Right ventricle myocardium inferior (tissue), 1 donor: ENCODE results near the gene FZD4. TPM values are rescaled to one million over a fixed set of nuclear protein-coding genes. Genes with fewer than 3 reads are reported as not detected.
"Not testable (repeated sequence)": the region's sequence is repeated elsewhere in the genome, so short reads cannot be mapped to it uniquely, and the experiment has no call there.

Experiments
- ATAC-seq: fragments of 200-7000 bp; cut with Tn5 transposase; one replicate; pipeline ENCODE4 v1.9.1; 2020; ENCODE audit warnings: mild to moderate bottlenecking, moderate library complexity
- DNase-seq: peaks from one replicate; pipeline ENCODE4 v3.0.0; 2021; ENCODE audit errors: missing footprints
- intact Hi-C: fragments of 100-400 bp; cut with DNase I; formaldehyde crosslinking; loops from one replicate; pipeline ENCODE4 v1.11.0; 2022
- long read RNA-seq: library from polyadenylated mRNA; unstranded; transcript quantifications from one replicate; pipeline ENCODE4 v2.0.0, GENCODE V29; 2021
- total RNA-seq: library from RNA; stranded (reverse); fragmentation: NEBNext Ultra II Directional; extraction: Animal tissue kit (Norgen Biotek cat#: 25700); gene quantifications from one replicate; pipeline ENCODE4 v1.2.1, GENCODE V29; 2021
- donor health status: DM: no; HTN: yes; CAD: no; lungs with severe emphysema.

Gene FZD4
- 31.3 TPM for total RNA-seq
- long read RNA-seq, full-length matches to known transcripts = 4 of 9 reads
- long read RNA-seq, partial matches to known transcripts = 0 of 9 reads
- long read RNA-seq, other reads (novel, unspliced or antisense) = 5 of 9 reads

GRCh38 chr11:86955361-86956120, at the start of gene FZD4:
TSS of gene FZD4 (minus strand) at chr11:86955395. CDS start at chr11:86955085, 310 bp downstream.
- intact Hi-C loops = loop anchor here (1.0 to 10.0 kb wide), 5 partner anchors 15 to 139 kb away; partner anchors contain the start of gene TMEM135
- peak; percentile 92 for DNase-seq
- ATAC-seq = peak; percentile 93

- ATAC-seq, DNase-seq, intact Hi-C loops: not testable (repeated sequence)
Observed at GRCh38 chr11:87004281-87004680, 49.1 kb upstream of the FZD4 start.

DNA sequence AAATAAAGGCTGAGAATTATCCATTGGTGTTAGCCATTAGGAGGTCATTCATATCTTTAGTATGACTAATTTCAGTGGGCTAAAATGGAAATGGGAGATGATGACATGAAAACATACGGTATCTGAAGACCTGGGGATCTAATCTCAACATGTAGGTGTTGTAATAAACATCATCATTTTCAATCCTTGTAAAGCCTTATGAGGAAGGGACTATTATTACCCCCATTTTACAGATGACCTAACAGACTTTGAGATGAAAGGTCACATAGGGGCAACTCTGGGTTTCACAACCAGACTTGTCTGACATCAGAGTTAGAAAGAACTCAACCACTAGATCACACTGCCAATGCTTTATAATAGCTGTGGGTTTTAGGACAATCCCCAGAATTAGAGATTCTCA, 47.7 kb upstream of the FZD4 start:
- DNase-seq = no peak
- intact Hi-C loops = loop anchor here (2.0 kb wide), 1 partner anchor 40 kb away; no protein-coding TSS in a partner anchor

GRCh38 chr11:86999859-87000753, 44.9 kb upstream of the FZD4 start:
- intact Hi-C loops = no loop called here
- no peak for DNase-seq

More for the DNA sequence above, 47.7 kb upstream of the FZD4 start:
- no peak for ATAC-seq

GRCh38 chr11:86999388-86999787, 44.2 kb upstream of the FZD4 start:
- no peak for DNase-seq
- intact Hi-C loops = no loop called here
- no peak for ATAC-seq

More at GRCh38 chr11:86999859-87000753, 44.9 kb upstream of the FZD4 start:
- peak; percentile 85 for ATAC-seq

DNA sequence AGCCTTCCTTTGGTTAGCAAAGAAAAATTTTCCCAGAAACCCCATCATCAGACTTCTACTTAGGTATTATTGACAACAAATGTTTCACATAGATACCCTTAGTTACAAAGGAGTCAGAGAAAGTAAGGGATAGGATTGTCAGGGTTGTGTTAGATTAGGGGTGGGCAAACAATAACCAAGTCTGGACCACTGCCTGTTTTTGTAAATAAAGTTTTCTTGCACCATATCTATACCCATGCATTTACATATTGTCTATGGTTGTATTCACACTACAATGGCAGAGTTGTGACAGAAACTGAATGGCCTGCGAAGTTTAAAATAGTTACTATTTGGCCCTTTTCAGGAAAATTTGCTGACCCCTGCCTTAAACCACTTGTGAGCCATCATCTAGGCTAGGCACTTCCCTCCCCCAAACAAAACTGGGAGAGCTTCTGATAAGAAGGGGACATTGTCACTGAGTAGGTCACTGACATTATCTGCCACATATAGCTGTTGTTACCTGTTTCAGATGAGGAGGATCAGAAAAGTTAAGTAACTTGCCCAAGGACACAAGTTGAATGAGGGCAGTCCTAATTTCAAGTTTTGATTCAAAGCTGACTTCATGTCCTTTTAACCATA, 41.9 kb upstream of the FZD4 start:
- DNase-seq (no peak), ATAC-seq (no peak)
- intact Hi-C loops = no loop called here

GRCh38 chr11:86993031-86993430, 37.8 kb upstream of the FZD4 start:
- intact Hi-C loops = loop anchor here (5.0 kb wide), 1 partner anchor 36 kb away; the partner anchor contains the start of gene FZD4
- ATAC-seq = no peak
- DNase-seq = no peak

DNA sequence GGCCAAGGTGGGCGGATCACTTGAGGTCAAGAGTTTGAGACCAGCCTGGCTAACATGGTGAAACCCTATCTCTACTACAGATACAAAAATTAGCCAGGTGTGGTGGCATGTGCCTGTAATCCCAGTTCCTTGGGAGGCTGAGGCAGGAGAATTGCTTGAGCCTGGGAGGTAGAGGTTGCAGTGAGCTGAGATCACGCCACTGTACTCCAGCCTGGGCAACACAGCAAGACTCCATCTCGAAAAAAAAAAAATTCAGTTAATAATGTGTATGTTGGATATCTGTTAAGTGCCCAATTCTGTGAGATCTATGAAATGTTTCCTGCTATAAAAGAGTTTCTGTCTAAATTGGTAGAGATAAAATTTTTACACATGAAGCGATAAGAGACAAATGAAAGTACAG, 37.1 kb upstream of the FZD4 start:
- not testable (repeated sequence) for DNase-seq, ATAC-seq
- intact Hi-C loops = loop anchor here (5.0 kb wide), 1 partner anchor 35 kb away; the partner anchor contains the start of gene FZD4

DNA sequence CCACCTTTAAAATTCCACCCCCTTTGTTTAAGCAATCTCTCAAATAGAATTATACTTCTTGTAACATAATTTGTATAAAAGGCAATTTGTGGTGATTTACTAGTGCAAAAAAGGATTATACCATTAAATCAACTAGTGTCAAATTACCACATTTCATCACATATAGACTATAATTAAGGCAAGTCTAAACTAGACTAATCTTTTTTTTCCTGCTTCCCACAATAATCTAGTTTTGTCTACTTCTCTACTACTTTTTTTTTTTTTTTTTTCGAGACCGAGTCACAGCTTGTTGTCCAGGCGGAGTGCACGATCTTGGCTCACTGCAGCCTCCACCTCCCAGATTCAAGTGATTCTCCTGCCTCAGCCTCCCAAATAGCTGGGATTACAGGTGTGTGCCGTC, 36.1 kb upstream of the FZD4 start:
- DNase-seq (no peak), ATAC-seq (no peak)
- intact Hi-C loops = loop anchor here (5.0 kb wide), 1 partner anchor 34 kb away; the partner anchor contains the start of gene FZD4

- DNase-seq (no peak), ATAC-seq (no peak)
- intact Hi-C loops = loop anchor here (5.0 kb wide), 1 partner anchor 33 kb away; the partner anchor contains the start of gene FZD4
Observed at GRCh38 chr11:86990515-86990914, 35.3 kb upstream of the FZD4 start.

- DNase-seq = no peak
- ATAC-seq = peak; percentile 54
- intact Hi-C loops = loop anchor here (5.0 kb wide), 1 partner anchor 33 kb away; the partner anchor contains the start of gene FZD4
Observed at GRCh38 chr11:86990031-86990430, 34.8 kb upstream of the FZD4 start.

DNA sequence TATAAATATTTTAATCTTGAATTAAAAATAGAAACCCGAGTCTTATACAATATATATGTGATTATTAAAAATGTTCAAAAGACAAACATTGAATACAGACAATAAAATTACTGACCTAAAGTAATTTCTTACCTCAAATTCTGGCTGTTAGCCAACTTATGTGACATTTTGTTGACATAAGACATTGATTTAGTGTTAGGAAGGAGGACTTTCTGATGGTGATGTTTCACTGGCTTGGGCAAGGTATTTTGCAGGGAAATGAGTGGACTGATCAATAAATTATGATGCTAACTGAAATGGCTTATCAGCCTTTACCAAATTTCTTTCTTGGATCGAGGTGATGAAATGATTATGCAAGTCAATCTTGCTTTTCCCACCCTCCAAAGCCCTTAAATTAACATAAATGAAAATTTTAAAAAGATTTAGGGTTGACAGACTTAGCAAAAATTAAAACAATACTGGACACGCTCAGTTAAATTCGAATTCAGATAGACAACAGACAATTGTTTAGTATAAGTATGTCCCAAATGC, 33.2 kb upstream of the FZD4 start:
- DNase-seq (no peak), ATAC-seq (no peak)
- intact Hi-C loops = no loop called here

DNA sequence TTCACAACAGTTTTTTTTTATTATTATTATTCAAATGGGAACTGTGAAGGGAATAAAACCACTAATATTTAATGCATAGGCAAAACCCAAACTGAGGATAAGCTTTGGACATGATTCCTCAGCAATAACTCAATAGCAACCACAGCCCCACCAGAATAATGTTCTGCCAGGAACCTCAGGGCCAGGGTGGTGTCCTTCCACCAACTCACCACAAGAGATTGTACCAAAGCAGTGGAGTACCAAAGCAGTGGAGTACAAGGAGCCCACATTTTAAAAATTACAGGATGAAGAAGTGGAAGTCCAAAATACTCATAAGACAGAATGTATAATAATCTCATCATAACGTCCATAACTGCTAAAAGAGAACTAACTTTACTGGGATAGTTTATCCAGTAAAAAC, 32.5 kb upstream of the FZD4 start:
- ATAC-seq = no peak
- intact Hi-C loops = no loop called here
- DNase-seq = no peak

DNA sequence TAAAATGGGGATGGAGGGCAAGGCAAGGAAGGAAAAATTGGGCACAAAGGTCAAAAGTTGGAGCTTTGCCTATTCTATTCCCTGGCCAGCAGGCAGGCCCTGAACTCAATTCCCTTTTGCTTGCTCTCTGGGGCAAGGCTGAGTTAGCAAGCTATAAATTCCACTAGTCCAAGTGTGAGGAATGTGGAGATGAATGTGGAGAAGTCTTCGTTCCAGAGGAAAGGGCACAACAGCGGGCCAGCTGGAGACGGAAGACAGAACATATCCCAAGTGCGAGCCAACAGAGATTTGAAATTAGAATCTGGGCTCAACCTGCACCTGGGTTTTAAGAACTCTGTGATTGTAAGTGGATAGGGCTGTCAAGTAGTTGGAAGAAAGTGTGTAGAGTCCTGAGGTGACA, 29.5 kb upstream of the FZD4 start:
- ATAC-seq (peak; percentile 56), DNase-seq (no peak)
- intact Hi-C loops = no loop called here

DNA sequence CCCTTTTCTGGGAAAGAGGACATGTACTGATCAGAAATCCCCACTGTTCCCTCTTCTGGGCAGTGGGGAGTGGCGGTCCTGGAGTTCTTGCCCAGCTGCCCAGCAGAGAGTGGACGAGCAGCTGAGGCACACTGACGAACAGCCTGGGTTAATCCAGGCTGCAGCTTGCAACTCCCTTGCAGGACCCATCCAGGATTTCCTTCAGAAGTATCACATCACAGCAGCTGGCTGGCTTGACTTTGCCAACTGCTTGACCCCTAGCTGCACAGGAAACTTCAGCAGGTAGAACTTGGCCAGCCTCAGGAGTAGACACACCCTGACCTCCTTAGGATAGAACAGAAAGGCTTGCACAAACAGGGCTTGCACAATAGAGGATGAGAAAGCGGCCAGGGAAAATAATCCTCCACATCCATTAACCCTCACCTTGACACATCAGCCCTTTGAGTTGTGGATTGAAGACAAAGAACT, 27.9 kb upstream of the FZD4 start:
- ATAC-seq = peak; percentile 17
- intact Hi-C loops = no loop called here
- DNase-seq = no peak

DNA sequence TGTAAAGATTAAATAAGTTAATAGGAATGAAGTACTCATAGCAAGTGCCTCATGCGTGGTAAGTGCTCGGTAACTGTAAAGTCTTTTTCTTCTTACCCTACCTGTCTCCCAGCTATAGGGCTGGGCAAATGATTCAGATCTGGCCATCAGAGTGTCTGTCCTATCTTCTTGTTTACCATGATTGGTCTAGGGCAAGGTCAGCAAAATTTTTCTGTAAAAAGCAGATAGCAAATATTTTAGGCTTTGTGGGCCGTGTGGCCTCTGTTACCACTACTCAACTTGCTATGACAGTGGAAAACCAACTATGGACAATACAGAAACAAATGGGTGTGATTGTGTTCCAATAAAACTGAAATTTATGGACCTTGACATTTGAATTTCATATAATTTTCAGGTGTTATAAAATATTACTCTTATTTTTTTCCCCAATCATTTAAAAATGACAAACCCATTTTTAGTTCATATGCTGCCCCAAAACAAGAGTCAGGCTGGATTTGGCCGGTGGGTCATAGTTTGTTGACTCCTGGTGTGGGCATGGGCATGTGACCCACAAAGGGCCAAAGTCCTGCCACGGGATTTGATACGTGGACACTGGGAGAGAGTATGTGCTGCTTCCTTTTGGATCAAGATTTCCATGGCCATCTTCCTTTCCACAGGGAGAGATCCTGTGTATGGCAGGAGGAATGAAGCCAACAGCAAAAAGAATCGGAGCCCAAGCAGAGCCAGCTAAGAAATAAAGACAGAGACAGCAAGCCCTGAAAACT, 26.8 kb upstream of the FZD4 start:
- intact Hi-C loops = no loop called here
- ATAC-seq = no peak
- no peak for DNase-seq

GRCh38 chr11:86980086-86980796, 25.0 kb upstream of the FZD4 start:
- no peak for ATAC-seq
- DNase-seq = no peak
- intact Hi-C loops = no loop called here
